Stimulated activated CD8-positive, alpha-beta memory T cell treated with anti-CD3 and anti-CD28 coated beads, Interleukin-2, amount 100 ng/mL, for 48 hours (primary cell): Measurements from ENCODE around the gene SPATS1.
"Not testable (repeated sequence)": the region's sequence is repeated elsewhere in the genome, so short reads cannot be mapped to it uniquely, and the experiment has no call there.

Source experiments
- DNase-seq, 2 donors: peaks; one replicate each; pipeline ENCODE4 v3.0.0-alpha.2; 2020; ENCODE audit warnings: low read depth in 2 of 2

Gene SPATS1

GRCh38 chr6:44341095-44341890 lies 1.2 kb upstream of the SPATS1 start:
- no peak for DNase-seq

- DNase-seq = no peak
These were observed 398 bp upstream of the SPATS1 start for GRCh38 chr6:44342052-44342451.

DNA sequence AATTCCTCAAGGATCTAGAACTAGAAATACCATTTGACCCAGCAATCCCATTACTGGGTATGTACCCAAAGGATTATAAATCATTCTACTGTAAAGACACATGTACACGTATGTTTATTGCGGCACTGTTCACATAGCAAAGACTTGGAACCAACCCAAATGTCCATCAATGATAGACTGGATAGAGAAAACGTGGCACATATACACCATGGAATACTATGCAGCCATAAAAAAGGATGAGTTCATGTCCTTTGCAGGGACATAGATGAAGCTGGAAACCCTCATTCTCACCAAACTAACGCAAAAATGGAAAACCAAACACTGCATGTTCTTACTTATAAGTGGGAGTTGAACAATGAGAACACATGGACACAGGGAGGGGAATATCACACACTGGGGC lies 4.4 kb downstream of the SPATS1 start:
- DNase-seq = not testable (repeated sequence)

DNA sequence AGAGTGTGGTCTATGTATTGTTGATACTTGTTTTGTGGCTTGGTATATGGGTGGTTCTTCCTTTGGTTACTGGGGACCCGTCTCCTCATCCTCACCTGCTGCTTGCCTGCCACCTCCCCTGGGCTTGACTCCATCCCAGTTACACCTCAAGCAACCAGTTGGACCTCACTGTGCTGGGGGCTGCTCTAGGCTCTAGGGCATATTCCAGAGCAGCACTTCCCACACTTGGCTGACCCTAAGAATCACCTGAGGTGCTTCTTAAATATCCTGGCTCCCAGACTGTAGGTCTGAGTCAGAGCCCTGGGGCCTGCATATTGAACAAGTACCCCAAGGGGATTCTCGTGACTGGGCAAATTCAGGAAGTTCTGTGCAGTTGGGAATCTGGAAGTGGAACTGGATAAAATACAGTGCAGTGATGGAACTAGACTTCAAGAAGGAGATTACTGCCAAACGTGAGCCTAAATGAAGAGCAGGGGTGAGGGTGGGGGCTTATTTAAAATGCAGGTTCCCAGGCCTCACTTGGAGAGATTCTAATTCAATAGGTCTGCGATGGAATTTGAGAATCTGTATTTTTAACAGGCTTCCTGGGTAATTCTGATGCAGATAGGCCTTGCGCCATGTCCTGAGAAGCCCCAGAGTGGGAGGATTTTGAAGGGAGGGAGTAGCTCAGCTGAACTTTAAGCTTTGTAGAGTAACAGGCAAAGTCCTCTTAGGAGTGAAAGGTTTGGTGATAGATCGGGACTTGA lies 7.6 kb downstream of the SPATS1 start:
- no peak for DNase-seq

DNA sequence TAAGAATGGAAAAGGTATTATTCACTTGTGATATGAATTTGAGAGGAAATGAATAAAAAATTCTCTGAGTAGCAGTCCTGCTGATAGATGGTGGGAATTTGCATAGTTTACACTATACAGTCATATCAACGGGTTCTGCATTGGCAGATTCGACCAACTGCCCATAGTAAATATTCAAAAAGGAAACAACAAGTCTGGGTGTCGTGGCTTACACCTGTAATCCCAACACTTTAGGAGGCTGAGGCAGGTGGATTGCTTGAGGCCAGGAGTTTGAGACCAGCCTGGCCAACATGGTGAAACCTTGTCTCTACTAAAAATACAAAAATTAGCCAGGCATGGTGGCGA lies 8.2 kb downstream of the SPATS1 start:
- not testable (repeated sequence) for DNase-seq

DNA sequence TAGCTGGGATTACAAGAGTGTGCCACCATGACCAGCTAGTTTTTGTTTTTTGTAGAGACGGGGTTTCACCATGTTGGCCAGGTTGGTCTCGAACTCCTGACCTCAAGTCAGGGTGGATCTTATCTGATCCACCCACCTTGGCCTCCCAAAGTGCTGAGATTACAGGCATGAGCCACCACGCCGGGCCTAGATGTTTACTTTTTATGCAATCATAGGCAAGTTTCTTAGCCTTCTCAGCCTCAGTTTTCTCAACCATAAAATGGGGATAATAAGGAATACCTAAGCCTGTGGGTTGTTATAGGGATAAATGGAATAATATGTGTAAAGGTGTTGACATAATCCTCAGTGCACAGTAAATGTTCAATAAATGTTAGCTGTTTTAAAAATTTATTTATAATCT lies 9.8 kb downstream of the SPATS1 start:
- no peak for DNase-seq

DNA sequence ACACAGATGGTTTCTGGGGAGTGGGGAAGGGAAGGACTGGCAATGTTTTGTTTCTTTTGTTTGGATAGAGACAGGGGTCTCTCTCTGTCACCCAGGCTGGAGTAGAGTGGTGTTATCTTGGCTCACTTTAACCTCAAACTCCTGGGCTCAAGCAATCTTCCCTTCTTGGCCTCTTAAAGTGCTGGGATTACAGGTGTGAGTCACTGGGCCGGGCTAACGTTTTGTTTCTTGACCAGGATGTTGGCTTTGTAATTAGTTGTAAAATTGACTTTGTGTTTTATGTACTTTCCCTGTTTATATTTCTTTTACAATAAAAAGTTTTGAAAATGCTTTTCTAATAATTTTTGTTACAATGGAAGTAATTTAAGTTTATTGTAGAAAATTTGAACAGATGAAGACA lies 10.9 kb downstream of the SPATS1 start:
- DNase-seq = no peak

DNA sequence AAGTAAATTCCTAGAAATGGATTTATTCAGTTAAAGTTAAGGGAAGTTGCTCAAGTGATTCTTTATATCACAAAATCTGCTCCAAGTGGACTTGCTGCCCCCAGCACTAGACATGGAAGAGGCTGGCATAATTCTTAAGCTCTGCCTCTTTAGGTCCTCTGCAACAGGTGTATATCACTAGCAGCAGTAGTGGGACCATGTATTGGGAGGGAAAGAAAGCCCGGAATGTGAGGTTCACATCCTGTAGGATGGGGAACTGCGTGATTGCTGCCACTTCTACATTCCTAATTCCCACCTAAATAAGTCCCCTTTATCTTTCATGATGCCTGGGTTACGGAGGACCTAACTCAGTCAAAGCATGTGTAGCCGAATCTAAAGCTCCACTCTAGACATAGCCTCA lies 13.2 kb downstream of the SPATS1 start:
- DNase-seq = no peak

GRCh38 chr6:44356487-44356886 lies 14.0 kb downstream of the SPATS1 start:
- DNase-seq = no peak

DNA sequence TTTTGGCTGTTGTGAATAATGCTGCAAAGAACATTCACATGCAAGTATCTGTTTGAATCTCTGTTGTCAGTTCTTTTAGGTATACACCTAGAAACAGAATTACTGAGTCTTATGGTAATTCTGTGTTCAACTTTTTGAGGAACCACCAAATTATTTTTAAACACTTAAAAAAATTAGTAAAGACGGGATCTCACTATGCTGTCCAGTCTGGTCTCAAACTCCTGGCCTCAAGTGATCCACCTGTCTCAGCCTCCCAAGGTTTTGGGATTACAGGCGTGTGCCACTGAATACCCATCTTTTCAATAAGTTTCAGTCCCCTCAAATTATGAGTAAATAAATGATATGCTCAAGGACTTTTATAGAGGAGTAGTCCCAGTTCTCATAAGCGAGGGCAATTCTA lies 17.5 kb downstream of the SPATS1 start:
- DNase-seq = no peak

- DNase-seq = no peak
These were observed 19.5 kb downstream of the SPATS1 start for GRCh38 chr6:44361947-44362346.

GRCh38 chr6:44363377-44363926 lies 21.0 kb downstream of the SPATS1 start:
- DNase-seq = no peak

DNA sequence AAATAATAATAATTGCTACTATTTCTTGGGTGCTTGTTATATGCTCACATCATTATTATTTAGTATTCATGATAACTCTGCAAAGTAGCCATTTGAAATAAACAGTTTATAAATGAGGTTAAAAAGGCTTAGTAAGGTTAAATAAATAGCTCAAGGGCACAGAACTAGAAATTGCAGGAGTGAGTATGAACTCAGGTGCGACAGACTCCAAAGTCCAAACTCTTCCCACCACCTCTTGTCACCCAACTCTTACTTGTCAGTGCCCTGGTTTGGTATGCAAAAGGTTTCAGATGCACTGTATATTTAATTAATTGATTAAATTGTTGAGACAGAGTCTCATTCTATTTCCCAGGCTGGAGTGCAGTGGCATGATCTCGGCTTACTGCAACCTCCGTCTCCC lies 24.3 kb downstream of the SPATS1 start:
- DNase-seq = no peak

DNA sequence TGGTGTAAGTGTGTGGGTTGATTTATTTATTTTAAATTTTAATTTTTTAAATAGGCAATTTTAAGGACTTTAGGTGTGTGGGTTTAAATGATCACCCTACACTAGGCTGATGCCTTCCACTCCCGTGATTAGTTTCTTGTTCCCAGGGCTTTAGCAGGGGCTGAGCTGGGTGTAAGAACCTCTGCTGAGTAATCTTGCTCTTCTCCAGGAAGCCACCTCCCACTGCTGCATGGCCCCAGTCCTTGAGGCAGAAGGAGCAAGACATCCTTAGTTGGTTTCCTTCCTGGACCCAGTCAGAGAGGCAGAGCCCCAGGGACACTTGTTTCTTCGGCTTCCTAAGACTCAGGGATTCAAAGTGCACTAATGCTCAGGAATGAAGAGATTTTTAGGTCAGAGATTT lies 25.2 kb downstream of the SPATS1 start:
- DNase-seq = no peak

DNA sequence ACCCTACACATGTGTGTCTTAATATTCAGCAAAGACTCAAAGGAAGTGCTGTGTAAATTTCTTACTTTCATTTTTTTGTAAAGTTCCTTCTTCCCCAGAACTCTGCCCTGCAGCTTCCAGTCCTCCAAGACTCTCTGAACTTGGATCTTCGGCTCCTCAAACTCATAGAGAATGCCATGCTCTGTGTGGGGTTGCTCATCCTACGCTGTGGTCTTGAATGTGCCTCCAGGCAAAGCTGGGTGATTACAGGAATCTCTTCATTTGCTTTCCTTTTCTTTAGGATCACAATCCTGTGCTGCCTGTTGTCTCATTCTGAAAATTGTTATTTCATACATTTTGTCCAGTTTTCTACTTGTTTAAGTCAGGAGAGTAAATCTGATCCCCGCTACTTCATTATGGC lies 30.6 kb downstream of the SPATS1 start:
- no peak for DNase-seq

GRCh38 chr6:44373787-44374186 lies 31.3 kb downstream of the SPATS1 start:
- DNase-seq = no peak

GRCh38 chr6:44375071-44375470 lies 32.6 kb downstream of the SPATS1 start:
- DNase-seq = no peak

DNA sequence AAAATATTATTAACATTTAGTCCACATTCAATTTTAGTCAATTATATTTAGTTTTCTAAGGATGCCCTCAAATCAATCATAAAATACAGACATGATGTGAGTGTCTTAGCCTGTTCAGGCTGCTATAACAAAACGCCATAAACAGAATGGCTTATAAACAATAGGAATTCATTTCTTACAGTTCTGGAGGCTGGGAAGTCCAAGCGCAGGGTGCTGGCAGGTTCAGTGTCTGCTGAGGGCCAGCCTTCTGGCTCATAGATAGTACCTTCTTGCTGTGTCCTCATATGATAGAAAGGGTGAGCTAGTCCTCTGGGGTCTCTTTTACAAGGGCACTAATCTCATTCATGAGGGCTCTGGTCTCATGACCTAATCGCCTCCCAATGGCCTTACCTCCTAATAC lies 35.0 kb downstream of the SPATS1 start:
- DNase-seq = no peak

GRCh38 chr6:44377971-44378370 lies 35.5 kb downstream of the SPATS1 start:
- DNase-seq = no peak

DNA sequence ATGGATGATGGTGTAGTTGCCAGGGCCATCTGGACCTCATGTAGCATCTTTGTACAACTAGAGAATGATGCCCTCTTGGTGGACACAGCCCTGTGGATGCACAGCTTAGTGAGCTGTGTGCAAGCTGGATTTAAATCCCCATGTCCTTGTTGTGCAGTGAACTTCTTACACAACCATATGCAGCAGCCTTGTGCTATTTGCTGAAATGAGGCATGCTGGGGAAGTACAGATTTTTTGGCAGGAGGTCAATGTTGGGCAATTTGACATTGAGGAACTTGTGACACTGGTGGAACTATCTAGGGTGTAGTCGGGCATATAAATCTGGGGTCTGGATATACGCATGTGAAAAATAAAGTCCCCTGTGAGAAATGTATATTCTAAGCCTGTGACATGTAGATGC lies 39.3 kb downstream of the SPATS1 start:
- no peak for DNase-seq

- no peak for DNase-seq
These were observed 44.0 kb downstream of the SPATS1 start for GRCh38 chr6:44386364-44386928.

- DNase-seq = no peak
These were observed 44.5 kb downstream of the SPATS1 start for GRCh38 chr6:44386929-44387345.
